NCI-H748 (cell line): Measurements from ENCODE around the gene PUS10.
"Not testable (repeated sequence)": the region's sequence is repeated elsewhere in the genome, so short reads cannot be mapped to it uniquely, and the experiment has no call there.

Experiments used
- DNase-seq: peaks from one replicate; lab custom pipeline; 2025; ENCODE audit not compliant: unreplicated experiment; lab: John Stamatoyannopoulos, UW

Gene PUS10

DNA sequence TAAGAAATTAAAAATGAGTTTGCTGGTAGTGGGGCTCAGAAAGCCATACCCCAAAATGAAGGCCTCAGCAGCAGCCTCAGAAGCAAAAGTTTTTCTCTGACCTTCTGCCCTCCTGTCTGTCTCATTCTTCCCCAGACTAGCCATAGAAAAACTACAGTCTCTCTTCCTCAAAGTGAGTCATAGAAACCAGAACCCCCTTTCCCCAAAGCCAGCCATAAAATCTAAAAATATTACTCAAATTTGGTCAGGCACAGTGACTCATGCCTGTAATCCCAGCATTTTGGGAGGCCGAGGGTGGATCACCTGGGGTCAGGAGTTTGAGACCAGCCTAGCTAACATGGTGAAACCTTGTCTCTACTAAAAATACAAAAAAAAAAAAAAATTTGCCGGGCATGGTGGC, 5.8 kb downstream of the PUS10 start:
- DNase-seq: not testable (repeated sequence)

DNA sequence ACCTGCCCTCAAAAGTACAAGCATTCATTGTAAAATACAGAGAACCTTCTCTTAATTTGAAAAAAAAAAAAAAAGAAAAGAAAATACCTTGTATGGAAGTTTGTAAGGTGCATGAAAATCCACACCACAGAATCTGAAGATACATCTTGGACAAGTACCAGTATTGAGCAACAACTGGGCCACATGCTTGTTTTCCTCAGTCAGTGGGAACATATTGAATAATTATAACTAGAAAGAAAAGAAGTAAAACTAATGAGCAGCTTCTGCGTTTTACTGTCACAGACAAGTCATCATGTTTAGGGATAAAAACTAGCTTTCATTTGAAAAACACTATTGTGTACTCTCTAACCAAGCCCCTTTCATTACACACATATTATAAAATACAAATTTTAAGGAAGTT, 6.4 kb downstream of the PUS10 start:
- no peak for DNase-seq

DNA sequence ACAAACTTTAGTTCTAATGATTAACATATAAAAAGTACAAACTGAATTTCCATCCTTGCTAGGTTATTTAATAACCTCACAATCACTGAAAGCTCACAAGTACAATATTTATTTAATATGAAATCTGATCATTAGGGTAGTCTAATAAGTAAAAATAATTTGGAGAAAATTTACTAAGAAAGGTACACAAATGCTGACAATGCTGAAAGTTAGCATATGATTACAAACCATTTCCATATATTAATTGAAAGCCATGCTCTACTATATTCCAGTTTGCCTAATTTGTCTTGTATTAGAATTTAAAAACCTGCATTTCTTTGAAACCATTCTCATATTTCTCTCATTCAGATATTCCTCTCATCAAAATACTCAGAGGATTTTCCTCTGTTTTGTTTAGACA, 8.7 kb downstream of the PUS10 start:
- DNase-seq: no peak

DNA sequence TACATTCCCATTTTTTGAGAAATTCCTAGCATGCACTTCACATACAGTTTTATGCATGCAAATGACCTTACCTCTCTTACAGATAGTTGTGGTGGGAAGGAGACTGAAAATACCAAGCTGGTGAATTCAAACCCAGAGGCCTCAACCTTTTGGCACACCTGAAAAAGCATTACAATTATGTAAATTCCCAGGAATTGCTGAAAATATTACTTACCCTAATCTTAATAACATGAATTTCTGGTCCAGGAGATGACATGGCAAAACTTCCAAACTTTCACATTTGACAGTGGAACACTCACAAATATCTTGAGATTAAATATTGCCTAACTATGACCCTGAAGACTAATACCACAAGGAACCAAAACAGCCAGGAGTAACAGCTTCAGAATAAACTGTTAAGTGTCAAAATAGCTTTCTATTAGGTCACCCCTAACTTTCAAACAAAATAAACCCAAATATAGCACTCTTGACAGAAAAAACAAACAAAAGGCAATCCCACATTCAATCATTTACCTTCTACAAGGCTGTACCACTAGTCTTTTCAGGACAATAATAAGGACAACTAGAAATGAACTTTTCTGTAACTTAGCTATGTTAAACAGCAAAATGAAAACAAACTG, 11.5 kb downstream of the PUS10 start:
- no peak for DNase-seq

DNA sequence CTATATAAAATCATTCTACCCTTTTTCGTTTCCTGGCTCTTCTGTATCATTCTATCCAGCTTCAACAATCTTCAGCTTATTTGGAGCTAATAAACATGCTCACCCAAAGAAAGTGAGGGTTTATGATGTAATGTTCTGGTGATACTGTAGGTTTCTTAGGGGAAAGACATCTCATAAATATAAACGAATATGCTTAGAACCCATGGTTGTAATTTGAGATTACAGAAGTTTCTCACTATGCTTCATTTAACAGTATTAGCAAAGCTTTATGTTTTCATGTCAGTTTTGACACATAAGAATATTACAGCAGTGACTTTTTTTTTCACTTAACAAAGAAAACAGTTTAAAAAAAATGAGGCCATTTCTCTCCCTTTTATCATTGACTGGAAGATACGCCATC, 12.3 kb downstream of the PUS10 start:
- no peak for DNase-seq

DNA sequence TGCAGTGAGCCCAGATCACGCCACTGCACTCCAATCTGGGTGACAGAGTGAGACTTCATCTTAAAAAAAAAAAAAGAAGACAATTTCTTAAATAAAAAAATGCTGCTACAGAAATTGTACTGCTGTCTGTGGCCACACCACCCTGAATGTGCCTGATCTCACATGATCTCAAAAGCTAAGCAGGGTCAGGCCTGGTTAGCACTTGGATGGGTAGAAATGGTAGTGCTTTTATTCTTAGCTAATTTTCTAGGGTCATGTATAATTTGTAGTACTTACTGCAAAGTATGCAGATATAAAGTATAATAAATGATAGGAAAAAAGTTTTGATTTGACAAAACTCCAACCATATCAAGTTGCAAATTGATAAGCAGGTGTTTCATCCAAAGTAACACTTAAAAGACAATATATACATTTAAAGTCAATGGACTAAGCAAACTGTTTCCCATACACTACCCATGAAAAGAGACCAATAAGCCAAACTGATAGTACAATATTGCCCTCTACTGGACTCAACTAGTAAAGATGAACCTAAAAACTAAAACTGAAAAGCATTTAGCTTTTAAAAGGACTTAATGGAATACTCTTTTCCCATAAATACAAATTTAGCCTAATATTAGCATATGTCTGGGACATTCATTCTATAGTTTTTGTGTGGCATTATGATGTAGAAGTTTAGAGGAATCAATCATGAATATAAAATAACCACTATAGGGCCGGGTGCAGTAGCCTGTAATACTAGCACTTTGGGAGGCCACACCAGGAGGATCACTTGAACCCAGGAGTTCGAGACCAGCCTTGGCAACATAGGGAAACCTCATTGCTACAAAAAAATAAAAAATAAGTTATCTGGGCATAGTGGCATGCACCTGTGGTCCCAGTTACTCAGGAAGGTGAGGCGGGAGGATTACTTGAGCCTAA, 19.2 kb downstream of the PUS10 start:
- DNase-seq: peak; percentile 31

DNA sequence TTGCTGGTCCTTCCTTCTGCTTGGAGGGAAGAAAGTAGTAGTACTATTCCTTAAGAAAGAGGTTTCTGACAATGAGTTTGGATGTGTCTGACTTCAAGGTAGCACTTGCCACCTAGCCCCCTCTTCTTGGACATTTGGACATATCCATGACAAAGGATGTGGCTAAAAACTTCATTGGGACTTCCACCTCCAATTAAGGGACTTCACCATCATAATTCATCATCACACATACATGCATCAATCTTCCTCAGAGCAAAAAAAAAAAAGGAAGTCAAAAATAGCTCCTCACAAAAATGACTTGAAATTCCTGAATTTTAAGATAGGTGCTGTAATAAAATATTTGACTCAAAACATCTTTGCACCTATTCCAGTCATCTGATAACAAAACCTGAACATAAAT, 23.9 kb downstream of the PUS10 start:
- DNase-seq: no peak

DNA sequence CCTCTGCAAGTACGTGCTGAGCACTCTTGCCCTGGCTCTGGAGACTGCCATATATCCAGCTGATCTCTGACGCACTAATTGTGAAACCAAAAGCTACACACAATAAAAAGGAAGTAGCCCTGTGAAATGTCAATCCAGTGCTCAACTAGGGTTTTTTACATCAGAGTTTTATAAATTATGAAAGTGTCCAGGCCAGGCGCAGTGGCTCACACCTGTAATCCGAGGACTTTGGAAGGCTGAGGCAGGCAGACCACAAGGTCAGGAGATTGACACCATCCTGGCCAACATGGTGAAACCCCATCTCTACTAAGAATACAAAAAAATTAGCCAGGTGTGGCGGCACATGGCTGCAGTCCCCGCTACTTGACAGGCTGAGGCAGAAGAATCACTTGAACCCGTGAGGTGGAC, 25.1 kb downstream of the PUS10 start:
- DNase-seq: no peak

DNA sequence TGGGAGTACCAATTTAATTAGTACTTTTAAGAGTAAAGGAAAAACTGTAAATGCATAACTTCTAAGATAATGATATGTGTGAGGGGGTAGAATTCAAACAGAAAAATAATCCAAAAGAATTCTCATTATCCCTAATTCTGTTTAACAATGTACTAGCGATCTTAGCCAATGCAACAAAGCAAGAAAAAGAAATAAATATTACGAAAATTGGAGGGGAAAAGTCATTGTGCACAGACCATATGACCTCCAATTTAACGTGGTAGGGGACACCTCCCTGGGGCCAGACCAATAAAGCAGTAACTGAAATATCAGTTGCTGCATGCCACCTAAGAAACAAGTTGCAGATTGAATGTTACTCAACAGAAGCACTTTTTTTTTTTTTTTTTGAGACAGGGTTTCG, 26.4 kb downstream of the PUS10 start:
- no peak for DNase-seq

DNA sequence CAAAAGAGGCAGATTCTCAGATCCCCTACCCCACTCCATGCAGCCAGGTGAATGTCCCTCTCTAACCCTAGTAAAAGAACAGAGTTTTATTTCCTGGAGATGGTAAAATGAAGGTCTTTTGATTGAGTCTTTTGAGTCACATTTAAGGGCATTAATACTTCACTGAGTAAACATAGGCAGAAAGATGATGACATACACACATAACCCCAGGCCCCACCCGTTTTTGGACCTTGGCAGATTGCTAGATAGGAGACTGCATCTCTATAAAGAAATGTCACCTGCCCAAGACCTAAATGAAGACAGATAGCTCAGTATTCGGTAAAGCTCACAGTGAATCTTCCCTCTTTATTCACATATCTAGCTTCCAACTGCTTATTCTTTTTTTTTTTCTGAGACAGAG, 28.8 kb downstream of the PUS10 start:
- no peak for DNase-seq

DNA sequence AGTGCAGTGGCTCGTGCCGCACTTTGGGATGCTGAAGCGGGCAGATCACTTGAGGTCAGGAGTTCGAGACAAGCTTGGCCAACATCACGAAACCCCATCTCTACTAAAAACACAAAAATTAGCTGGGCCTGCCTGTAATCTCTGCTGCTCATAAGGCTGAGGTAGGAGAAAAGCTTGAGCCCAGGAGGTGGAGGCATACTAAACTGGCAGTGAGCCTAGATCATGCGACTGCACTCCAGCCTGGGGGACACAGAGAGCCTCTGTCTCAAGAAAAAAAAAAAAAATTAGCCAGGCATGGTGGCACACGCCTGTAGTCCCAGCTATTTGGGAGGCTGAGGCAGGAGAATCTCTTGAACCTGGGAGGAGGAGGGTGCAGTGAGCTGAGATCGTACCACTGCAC, 30.4 kb downstream of the PUS10 start:
- not testable (repeated sequence) for DNase-seq

DNA sequence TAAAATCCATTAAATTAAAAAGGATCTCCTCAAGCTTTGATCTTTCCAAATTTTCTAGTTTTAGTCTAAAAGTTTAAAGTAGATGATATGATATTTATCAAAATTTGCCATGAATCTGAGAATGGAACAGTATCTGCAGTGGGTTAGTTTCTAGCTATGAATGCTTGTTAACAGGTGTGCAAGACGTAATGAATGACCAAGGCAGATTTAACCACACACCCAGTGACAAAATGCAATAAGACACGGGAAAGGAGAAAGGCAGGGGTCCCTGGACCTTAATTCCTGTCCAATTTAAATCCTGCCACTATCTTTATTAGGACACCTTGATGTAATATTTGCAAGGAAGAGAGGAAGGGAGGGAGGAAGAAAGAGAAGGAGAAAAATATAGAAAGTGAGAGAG, 31.0 kb downstream of the PUS10 start:
- no peak for DNase-seq

DNA sequence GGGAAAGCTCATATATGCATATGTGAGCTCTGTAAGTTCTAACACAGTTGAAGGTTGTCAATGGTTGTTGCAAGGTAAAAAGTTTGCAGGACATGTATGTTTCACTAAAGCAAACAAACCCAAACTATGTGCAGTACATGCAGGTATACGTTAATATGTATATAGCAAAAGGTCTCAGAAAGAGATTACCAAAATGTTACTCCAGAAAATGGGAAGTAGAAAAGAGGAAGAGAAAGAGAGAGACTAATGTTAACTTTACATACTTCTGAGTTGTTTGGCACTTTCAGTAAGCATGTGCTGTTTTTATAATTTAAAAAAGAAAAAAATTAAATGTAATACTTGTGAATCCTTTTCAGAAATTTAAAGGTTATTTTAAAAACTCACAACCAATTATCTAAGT, 33.3 kb downstream of the PUS10 start:
- DNase-seq: no peak

DNA sequence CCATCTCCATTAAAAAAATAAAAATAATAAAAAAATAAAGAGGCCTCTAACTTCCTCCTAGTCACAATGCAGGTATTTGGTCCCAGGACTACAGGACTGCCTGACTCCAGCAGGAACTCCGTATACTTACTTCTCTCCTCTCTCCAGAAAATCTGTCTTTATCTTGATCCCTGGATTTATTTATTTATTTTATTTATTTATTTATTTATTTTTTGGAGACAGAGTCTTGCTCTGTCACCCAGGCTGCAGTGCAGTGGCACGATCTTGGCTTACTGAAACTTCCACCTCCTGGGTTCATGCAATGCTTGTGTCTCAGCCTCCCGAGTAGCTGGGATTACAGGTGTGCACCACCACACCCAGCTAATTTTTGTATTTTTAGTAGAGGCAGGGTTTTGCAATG, 36.0 kb downstream of the PUS10 start:
- DNase-seq: not testable (repeated sequence)

DNA sequence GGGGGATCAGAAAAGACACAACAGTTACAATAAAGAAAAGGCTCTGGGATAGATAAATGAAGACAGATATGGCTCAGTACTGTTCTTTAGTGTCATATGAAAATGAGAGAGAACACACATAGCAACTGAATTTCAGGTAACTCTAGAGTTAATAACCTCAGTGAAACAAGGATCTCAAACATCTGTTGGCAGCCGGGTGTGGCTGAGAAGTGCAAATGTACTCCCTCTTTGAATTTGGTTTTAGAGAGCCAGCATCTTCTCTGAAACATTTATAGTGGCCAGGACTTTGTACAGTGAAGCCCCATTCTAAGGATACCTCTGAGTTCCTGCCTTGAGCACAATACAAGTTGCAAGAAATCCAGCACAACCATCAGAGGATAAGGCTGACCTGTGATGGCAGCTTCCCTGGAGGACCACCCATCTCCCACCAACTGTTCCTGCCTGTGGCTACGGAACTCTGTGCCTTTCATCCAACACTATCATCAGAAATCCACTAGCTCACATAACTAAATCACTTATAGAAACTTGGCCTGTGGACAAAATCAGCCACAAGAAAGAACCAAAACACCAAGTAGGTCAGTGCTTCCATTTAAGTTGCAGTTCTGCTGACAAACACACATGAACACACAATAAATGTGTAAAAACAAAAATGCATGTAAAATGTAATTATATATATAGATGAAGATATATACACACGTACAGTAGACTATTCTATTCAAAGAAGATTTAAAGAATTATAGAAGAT, 37.8 kb downstream of the PUS10 start:
- DNase-seq: no peak

DNA sequence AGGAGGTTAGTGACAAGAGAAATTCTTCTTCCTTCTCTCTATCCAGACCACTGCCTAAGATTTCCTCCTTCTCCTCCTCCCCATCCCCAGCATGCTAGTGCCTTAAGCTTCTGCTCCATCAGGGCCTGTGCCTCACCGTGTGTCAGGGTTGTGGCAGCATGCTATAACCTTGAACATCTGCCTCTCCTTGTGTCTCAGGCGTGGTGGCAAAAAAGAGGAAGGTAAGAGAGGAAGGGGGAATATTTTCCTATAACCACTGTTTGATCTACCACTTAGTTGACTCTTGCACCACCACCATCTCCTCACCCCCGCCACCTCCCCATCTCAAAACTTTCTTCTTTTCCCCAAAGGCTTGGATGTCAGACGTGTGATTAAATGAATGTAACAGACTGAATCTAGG, 38.8 kb downstream of the PUS10 start:
- DNase-seq: no peak

DNA sequence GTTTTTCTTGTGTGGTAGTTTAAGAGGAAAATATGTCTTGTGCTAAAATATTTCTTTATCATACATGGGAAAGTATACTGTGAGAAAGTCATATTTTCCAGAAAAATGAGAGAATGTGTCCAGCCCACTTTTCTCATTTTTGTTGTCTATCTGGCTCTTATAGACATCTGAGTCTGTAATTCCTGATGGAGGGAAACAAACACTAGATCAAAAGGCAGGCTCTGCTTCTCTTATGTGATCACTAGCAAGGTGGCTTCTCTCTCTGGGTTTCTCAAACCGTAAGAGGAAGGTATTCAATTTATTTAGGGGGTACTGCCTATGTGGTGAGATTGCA, 40.5 kb downstream of the PUS10 start:
- DNase-seq: no peak

DNA sequence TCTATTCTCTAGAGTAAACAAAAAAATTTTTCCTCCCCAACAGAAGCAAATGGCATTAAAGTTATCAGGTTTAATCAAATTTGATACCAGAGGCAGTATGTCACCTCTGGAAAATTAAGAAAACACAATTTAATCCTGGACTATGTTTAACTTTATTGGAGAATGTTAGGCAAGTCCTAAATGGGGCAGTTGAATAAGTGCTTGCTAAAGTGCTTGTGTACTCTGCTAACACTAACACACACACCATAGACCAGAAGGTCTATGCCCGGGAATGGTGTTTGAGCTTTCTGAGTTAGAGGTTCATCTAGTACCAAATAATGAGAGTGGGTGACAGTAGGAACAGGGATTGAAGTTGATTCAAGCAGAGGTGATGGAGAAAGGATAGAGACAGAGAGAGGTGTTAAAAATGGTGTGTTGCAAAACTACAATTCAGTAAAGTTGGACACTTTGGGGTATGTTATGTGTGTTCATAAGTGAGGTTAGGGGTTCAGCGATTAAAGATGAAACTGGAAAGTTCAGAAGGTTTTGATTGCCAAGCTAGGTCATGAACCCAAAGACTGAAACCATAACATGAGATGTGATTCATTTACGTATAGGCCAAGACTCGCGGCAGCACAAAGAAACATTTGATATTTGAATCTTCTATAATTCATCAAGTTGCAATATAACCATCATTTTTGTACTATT, 41.0 kb downstream of the PUS10 start:
- no peak for DNase-seq

DNA sequence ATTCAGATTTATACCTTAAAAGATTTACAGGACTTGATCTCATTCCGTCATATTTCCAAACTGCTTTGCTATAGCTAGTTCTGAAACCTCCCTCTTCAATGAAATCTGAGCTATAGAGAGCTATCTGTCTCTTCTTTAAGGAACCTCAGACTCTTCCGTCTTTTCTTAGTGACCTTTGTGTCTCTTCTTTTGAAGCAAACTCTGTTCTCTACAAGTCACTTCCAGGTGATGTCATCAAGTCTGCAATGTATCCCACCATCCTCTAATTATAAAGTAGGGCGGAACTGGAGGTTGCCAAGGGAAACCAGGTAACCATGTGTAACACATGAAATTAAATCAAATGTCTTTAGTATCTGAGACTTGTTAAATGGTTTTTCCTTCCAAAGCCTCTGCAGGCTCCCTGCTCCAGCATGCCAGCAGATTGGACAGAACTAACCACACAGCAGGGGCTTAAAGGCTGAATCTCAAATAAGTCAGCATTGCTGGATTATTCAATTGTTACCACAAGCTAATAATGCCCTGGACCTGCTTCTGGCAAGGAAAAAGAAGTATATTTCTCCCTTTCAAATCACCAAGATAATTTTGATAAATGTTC, 41.7 kb downstream of the PUS10 start:
- DNase-seq: no peak

DNA sequence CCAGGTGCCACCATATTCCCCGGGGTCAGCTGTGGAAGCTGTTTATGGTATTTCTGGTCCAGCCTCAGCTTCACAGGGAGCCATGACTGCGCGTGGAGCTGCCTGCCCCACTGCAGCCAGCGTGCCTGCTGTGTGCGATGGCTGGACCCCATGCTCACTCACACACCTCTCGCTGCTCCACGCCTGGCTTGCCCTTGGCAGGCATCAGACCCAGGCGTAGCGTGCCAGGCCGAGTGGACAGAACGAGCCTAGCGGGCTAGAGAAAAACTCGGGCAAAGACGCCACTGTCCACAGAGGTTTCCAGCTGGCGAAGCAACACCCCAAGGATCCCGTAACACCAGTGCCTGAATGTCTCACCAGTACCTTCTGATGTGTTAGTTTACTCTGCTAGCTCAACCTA, 43.4 kb downstream of the PUS10 start:
- DNase-seq: no peak

DNA sequence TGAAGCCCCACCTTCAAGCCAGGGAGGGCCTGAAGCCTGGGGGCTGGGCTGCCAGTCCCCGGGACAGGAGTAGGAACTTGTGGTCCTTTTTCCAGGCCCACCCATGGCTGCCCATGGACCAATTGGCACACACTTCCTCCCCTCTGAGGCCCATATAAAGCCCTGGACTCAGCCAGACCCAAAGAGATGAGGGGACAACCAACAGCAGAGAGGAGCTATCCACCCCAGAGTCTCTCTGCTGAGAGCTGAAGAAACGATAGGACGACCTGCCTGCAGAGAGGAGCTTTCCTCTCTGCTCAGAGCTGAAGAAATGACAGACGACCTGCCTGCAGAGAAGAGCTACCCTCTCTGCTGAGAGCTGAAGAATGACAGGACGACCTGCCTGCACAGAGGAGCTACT, 44.4 kb downstream of the PUS10 start:
- no peak for DNase-seq
